Articular chondrocyte of knee joint (primary cell): ENCODE measurements around the gene NR3C1. TPM values are rescaled to one million over a fixed set of nuclear protein-coding genes. Genes with fewer than 3 reads are reported as not detected.

Experiments used
- small RNA-seq: library from RNA; depleted of rRNA; stranded (forward); fragments of <200 nt; gene quantifications from one replicate; pipeline ENCODE3, GENCODE V24; 2012
- total RNA-seq: library from RNA; depleted of rRNA; stranded (reverse); fragments of >200 nt; gene quantifications from 2 replicates; pipeline ENCODE4 v1.2.3, GENCODE V29; 2012

NR3C1 gene
- 110 and 116 TPM in 2 replicates for total RNA-seq

DNA sequence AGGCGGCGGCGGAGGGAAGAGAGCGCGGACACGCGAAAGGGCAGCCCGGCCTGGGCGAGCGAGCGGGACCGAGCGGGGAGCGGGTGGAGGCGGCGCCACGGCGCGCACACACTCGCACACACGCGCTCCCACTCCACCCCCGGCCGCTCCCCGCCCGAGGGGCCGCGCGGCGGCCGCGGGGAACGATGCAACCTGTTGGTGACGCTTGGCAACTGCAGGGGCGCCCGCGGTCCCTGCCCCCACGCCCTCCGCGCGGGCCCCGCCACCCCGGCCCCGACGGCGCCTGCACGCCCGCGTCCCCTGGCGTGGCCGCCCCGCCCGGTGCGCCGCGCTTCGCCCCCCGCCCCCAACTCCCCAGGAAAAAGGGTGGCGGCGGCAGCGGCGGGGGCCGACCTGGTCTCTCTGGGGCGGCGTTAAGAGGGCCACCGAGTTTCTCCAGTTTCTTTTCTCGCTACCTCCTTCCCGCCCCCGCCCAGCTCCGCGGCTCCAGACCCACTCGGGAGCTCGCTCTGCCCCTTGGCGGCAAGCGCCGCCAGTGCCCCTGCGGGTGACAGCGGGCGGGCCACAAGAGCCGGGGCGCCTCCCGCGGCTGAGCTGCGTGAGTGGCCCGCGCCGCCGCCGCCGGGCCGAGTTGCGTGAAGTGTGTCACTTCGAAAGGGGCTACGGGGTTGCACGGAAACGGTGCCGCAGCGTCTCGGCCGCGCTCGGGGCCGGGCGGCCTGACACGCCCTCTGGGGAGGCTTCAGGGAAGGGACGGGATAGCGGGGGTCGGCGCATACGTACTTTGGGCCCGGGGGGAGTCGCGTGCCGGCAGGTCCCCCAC is at the start of gene NR3C1:
TSS of gene NR3C1 (minus strand) at position 94 of the 823 bp plus-strand sequence. CDS start 2,847 bp downstream, outside the sequence.

Small RNA genes within 50 kb of the gene (small RNA-seq; reads per million reads assigned to genes)
- gene AC091925.2, result not detected
